K562 (cell line): Measurements from ENCODE around the gene NCOA3. TPM values are rescaled to one million over a fixed set of nuclear protein-coding genes. Genes with fewer than 3 reads are reported as not detected.

Experiments used
- ATAC-seq: fragments of 200-7000 bp; cut with Tn5 transposase; 3 replicates; pipeline ENCODE4 v1.9.1; 2020; ENCODE audit warnings: moderate library complexity
- BruUV-seq: library from RNA; stranded (reverse); fragments of 400-500 nt; replicated peaks from 2 replicates; lab custom pipeline; 2021; lab: Mats Ljungman, UMichigan
- CTCF ChIA-PET: fragments of 300-600 bp; formaldehyde crosslinking; extraction: SDS; loops from one replicate; lab custom pipeline; 2021; ENCODE audit warnings: low intra/inter-chr PET ratio; lab: Yijun Ruan, JAX
- POLR2A ChIA-PET: fragments of 300-600, 350-650 bp; sonication (Branson Sonifier 250); formaldehyde crosslinking; extraction: SDS; loops from one replicate; lab custom pipeline; 2021; ENCODE audit warnings: antibody characterized with exemption, inconsistent platforms; lab: Yijun Ruan, JAX
- DNase-seq, 4 experiments: peaks; one replicate each; pipeline versions ENCODE4 v3.0.0 to v3.0.0-alpha.2; 2011 to 2018; ENCODE audit warnings: low spot score in 3 of 4, mixed read lengths in 3 of 4; ENCODE audit errors: extremely low read depth in 1 of 4
- FAIRE-seq: peaks from 2 replicates; lab custom pipeline; 2011; peaks lifted over from hg19 to GRCh38; lab: Jason Lieb, UNC
- H2AFZ ChIP-seq: 2 replicates; pipeline ENCODE4 v1.6.0; 2011; ENCODE audit warnings: low read depth, low read length, control low read depth, inconsistent platforms
- H3K27ac ChIP-seq: fragments of 200-600 bp; 3 replicates; pipeline ENCODE4 v1.8.0; 2011; ENCODE audit warnings: low read depth, mild to moderate bottlenecking, control low read depth, inconsistent platforms, low read length, moderate library complexity, mixed read lengths; ENCODE audit errors: extremely low read depth
- H3K27me3 ChIP-seq, 2 experiments: fragments of 300-600 bp in 1 of 2; 2 replicates in 1 of 2; 3 replicates in 1 of 2; pipeline versions ENCODE4 v1.6.0 to v1.8.0; 2011; ENCODE audit warnings: inconsistent platforms in 2 of 2, low read length in 2 of 2, mild to moderate bottlenecking in 1 of 2, mixed read lengths in 1 of 2, moderate library complexity in 1 of 2; ENCODE audit not compliant: control insufficient read depth in 2 of 2, insufficient read depth in 2 of 2
- H3K36me3 ChIP-seq: fragments of 300-600 bp; 3 replicates; pipeline ENCODE4 v1.8.0; 2011; ENCODE audit warnings: mild to moderate bottlenecking, low read length, inconsistent platforms; ENCODE audit not compliant: control insufficient read depth, insufficient read depth
- H3K4me1 ChIP-seq, 2 experiments: fragments of 200-600 bp in 1 of 2; replicated peaks in 1 of 2; 2 replicates in 1 of 2; 3 replicates in 1 of 2; pipeline versions ENCODE4 v1.5.1 to v1.8.0; 2011; ENCODE audit warnings: inconsistent platforms in 2 of 2, low read length in 2 of 2, mild to moderate bottlenecking in 1 of 2, mixed read lengths in 1 of 2, moderate library complexity in 1 of 2; ENCODE audit not compliant: control insufficient read depth in 2 of 2, insufficient read depth in 2 of 2
- H3K4me2 ChIP-seq: 2 replicates; pipeline ENCODE4 v1.6.1; 2011; ENCODE audit warnings: low read length, control low read depth, inconsistent platforms, mixed read lengths; ENCODE audit not compliant: insufficient read depth
- H3K4me3 ChIP-seq: fragments of 200-600 bp; sonication (generic), shearing (Covaris generic); 2 replicates; pipeline ENCODE4 v1.5.1; 2016; ENCODE audit warnings: control low read depth, inconsistent platforms
- H3K79me2 ChIP-seq: fragments of 200-600 bp; 3 replicates; pipeline ENCODE4 v1.8.0; 2011; ENCODE audit warnings: low read length, inconsistent platforms; ENCODE audit not compliant: control insufficient read depth, insufficient read depth
- H3K9ac ChIP-seq, 2 experiments: 2 replicates each; pipeline versions ENCODE4 v1.6.0 to v1.6.1; 2011; ENCODE audit warnings: low read depth in 2 of 2, low read length in 2 of 2, control low read depth in 1 of 2, inconsistent platforms in 1 of 2, mild to moderate bottlenecking in 1 of 2, mixed read lengths in 1 of 2; ENCODE audit not compliant: insufficient read depth in 1 of 2
- H3K9me1 ChIP-seq: one replicate; pipeline ENCODE4 v1.6.0; 2011; ENCODE audit warnings: inconsistent platforms, mild to moderate bottlenecking, low read length, moderate library complexity; ENCODE audit not compliant: control insufficient read depth, insufficient read depth
- H3K9me3 ChIP-seq: replicated peaks from 2 replicates; pipeline ENCODE4 v1.5.1; 2011; ENCODE audit warnings: low read depth, low read length, inconsistent platforms; ENCODE audit not compliant: control insufficient read depth, insufficient read depth
- H4K20me1 ChIP-seq: replicated peaks from 2 replicates; pipeline ENCODE4 v1.6.1; 2011; ENCODE audit warnings: low read length, inconsistent platforms, mixed read lengths; ENCODE audit not compliant: control insufficient read depth, insufficient read depth
- DIDO1 ChIP-seq: fragments of 450-650 bp; IDR thresholded peaks from 2 replicates; pipeline ENCODE4 v1.6.1; 2016; ENCODE audit warnings: low read depth, missing biosample characterization, missing genetic modification characterization
- HOXB6 ChIP-seq: fragments of 250-450 bp; sonication (Bioruptor Pico); IDR thresholded peaks from 2 replicates; pipeline ENCODE4 v1.5.1; 2022; ENCODE audit warnings: mild to moderate bottlenecking, borderline replicate concordance
- ZFP1 ChIP-seq: fragments of 450-650 bp; formaldehyde crosslinking; IDR thresholded peaks from 2 replicates; pipeline ENCODE4 v1.4.0; 2020; ENCODE audit warnings: mild to moderate bottlenecking, mixed read lengths
- WGBS: fragments of 100-300 bp; shearing (Covaris generic); methylation state at CpG from one replicate; pipeline ENCODE4 v1.1.6; 2016; ENCODE audit warnings: low coverage, mixed read lengths; ENCODE audit not compliant: insufficient coverage; ENCODE audit errors: missing lambda C conversion rate; 5-methylcytosine and 5-hydroxymethylcytosine counted together
- in situ Hi-C: fragments of 300-500 bp; cut with MboI; formaldehyde crosslinking; loops from 4 replicates; pipeline ENCODE4 v1.15.0; 2018; ENCODE audit warnings: inconsistent platforms, mixed read lengths
- intact Hi-C: fragments of 100-400 bp; cut with micrococcal nuclease; formaldehyde crosslinking; loops from 2 replicates; pipeline ENCODE4 v1.14.2; 2022
- polyA plus RNA-seq, 8 experiments: library from polyadenylated mRNA; depleted of rRNA in 4 of 8; stranded (reverse) in 5 of 8; unstranded in 3 of 8; fragments of >200 nt; fragmentation: Nextera tagmentation in 2 of 8; fragmentation: Illumina TruSeq in 1 of 8; extraction: Ambion mirVana in 2 of 8; extraction: Trizol in 1 of 8; gene quantifications; 2 replicates each; pipeline versions ENCODE4 v1.2.1 to v1.2.3, GENCODE V29; 2011 to 2014; ENCODE audit warnings: inconsistent platforms in 1 of 8, missing spikeins in 1 of 8
- total RNA-seq, 7 experiments: library from RNA; depleted of rRNA in 6 of 7; stranded (reverse); fragments of >200 nt in 6 of 7; fragmentation: Illumina TruSeq in 2 of 7; extraction: Trizol in 2 of 7; gene quantifications; 2 replicates each; pipeline versions ENCODE4 v1.2.1 to v1.2.3, GENCODE V29; 2011 to 2021; ENCODE audit warnings: low replicate concordance in 1 of 7
- TF ChIP-seq, protein P1 (sequence below), 3 experiments: fragments of 200-800 bp in 1 of 3; fragments of 250-450 bp in 1 of 3; fragments of 450-650 bp in 1 of 3; sonication (Bioruptor Pico) in 1 of 3; sonication (Bioruptor generic) in 1 of 3; formaldehyde crosslinking in 1 of 3; IDR thresholded peaks; 2 replicates each; pipeline versions ENCODE4 v1.6.1 to v1.8.0; 2016 to 2022; ENCODE audit warnings: mild to moderate bottlenecking in 2 of 3, missing genetic modification characterization in 2 of 3, missing compliant biosample characterization in 1 of 3, moderate library complexity in 1 of 3
- TF ChIP-seq, protein P2 (sequence below): fragments of 250-450 bp; sonication (Bioruptor Pico); IDR thresholded peaks from 2 replicates; pipeline ENCODE4 v1.8.0; 2022; ENCODE audit warnings: moderate library complexity, mild to moderate bottlenecking, inconsistent platforms
- TF ChIP-seq, protein P3 (sequence below): fragments of 250-450 bp; sonication (Bioruptor Pico); IDR thresholded peaks from 2 replicates; pipeline ENCODE4 v1.5.0; 2020; ENCODE audit warnings: mild to moderate bottlenecking

NCOA3 gene
- total and polyA plus RNA-seq, 9 of the 15 experiments (the other 6 are each of a cell fraction or from before 2014, with no cell fraction given) = 3.2 to 24.3 (median 14.4) TPM

DNA sequence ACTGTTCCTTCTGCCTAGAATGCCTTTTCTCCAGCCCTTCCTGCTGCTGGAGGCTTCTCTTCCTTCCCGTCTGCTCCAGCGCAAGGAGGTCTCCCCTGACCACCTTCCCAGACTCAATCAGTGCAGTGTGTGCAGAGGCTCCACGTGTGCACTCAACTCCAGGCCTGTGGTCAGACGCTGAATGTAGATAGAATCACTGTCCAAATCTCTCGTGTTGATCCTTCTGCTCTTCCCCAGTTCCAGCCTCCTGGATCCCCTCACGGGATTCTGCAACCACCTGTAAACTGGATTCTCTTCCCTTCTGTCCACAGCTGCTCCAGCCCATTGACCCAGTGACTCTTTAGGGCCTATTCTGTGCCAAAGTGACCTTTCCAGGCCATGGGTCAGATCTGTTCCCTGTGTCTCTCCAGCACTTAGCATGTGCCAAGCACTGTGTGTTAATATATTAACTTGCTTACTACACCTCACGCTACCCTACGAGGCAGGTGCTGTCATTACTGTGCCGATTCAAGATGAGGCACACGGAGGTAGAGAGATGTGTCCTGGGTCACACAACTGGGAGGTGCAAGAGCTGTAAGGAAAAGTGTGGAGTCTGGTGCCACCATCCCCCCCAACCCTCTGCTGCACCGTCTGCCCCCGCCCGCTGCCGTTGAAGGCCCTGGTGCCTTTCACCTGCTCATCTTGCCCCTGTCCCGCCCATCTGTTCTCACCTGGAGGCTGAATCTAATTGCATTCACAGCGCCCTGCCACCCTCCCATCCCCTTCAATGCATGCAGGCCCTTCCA lies 171.4 kb downstream of the NCOA3 start:
- in situ Hi-C loops = loop anchor here (5.0 kb wide), 1 partner anchor 944 kb away; no protein-coding TSS in a partner anchor
- POLR2A ChIA-PET = no interaction called here

More for the DNA sequence above, 171.4 kb downstream of the NCOA3 start:
- no TSS peak for BruUV-seq
- Histone ChIP-seq H3K9me3 (no peaks in the 10 kb centered on the region), H3K27me3 (peaks cover 50 to 87% of the 10 kb centered on the region in 2 experiments), H3K4me1 (peaks cover 0 to 12% of the 10 kb centered on the region in 2 experiments; a peak in 1 of 5 replicates), H3K4me3 (no peak overlapping the region), H3K79me2 (no peaks in the 10 kb centered on the region), H2AFZ (no peak overlapping the region), H4K20me1 (peaks cover 22% of the 10 kb centered on the region), H3K27ac (no peak overlapping the region), H3K9me1 (no peaks in the 10 kb centered on the region), H3K9ac (no peak overlapping the region), H3K36me3 (no peaks in the 10 kb centered on the region), H3K4me2 (no peak overlapping the region)
- WGBS = 2% methylated on average over 16 of the region's 16 CpGs
- CTCF ChIA-PET = no interaction called here
- intact Hi-C loops = no loop called here
- TF ChIP-seq, protein P1, sequence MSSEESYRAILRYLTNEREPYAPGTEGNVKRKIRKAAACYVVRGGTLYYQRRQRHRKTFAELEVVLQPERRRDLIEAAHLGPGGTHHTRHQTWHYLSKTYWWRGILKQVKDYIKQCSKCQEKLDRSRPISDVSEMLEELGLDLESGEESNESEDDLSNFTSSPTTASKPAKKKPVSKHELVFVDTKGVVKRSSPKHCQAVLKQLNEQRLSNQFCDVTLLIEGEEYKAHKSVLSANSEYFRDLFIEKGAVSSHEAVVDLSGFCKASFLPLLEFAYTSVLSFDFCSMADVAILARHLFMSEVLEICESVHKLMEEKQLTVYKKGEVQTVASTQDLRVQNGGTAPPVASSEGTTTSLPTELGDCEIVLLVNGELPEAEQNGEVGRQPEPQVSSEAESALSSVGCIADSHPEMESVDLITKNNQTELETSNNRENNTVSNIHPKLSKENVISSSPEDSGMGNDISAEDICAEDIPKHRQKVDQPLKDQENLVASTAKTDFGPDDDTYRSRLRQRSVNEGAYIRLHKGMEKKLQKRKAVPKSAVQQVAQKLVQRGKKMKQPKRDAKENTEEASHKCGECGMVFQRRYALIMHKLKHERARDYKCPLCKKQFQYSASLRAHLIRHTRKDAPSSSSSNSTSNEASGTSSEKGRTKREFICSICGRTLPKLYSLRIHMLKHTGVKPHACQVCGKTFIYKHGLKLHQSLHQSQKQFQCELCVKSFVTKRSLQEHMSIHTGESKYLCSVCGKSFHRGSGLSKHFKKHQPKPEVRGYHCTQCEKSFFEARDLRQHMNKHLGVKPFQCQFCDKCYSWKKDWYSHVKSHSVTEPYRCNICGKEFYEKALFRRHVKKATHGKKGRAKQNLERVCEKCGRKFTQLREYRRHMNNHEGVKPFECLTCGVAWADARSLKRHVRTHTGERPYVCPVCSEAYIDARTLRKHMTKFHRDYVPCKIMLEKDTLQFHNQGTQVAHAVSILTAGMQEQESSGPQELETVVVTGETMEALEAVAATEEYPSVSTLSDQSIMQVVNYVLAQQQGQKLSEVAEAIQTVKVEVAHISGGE (CRISPR knock-in tag; IDR thresholded peaks at IDR 0.05) = peak in 1 of 3 experiments; percentile 3; a peak in 2 of 6 replicates
- TF ChIP-seq HOXB6 = no peak
- TF ChIP-seq DIDO1 (tag) = no peak
- TF ChIP-seq, protein P2, sequence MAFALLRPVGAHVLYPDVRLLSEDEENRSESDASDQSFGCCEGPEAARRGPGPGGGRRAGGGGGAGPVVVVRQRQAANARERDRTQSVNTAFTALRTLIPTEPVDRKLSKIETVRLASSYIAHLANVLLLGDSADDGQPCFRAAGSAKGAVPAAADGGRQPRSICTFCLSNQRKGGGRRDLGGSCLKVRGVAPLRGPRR = no peak
- no peak for TF ChIP-seq ZFP1 (CRISPR knock-in tag)
- TF ChIP-seq, protein P3, sequence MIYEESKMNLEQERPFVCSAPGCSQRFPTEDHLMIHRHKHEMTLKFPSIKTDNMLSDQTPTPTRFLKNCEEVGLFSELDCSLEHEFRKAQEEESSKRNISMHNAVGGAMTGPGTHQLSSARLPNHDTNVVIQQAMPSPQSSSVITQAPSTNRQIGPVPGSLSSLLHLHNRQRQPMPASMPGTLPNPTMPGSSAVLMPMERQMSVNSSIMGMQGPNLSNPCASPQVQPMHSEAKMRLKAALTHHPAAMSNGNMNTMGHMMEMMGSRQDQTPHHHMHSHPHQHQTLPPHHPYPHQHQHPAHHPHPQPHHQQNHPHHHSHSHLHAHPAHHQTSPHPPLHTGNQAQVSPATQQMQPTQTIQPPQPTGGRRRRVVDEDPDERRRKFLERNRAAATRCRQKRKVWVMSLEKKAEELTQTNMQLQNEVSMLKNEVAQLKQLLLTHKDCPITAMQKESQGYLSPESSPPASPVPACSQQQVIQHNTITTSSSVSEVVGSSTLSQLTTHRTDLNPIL (CRISPR knock-in tag) = no peak
- DNase-seq = no peak
- FAIRE-seq = no peak
- ATAC-seq = no peak
